Measurements from ENCODE around the gene RALY.

Gene RALY

GRCh38 chr20:34104059-34104458, 110.3 kb downstream of the RALY start:
- DNase-seq (ENCODE audit: extremely low spot score): no peak
- ChIA-PET POLR2A (interaction anchor here (0.8 to 2.7 kb wide), 2 partner anchors 8 to 21 kb away, joined by 3 to 21 read pairs; partner anchors contain the start of gene EIF2S2), CTCF (no interaction called here)
- TF ChIP-seq L3MBTL2 (conservative IDR thresholded peaks at IDR 0.05): no peak
- no peak for TF ChIP-seq ZNF384 (IDR thresholded peaks at IDR 0.05)
- no peak for TF ChIP-seq CTBP1 (IDR thresholded peaks at IDR 0.05; ENCODE audit: borderline replicate concordance)

- CTCF ChIA-PET: no interaction called here
- DNase-seq (ENCODE audit: extremely low spot score): no peak
- POLR2A ChIA-PET: no interaction called here
- TF ChIP-seq PKNOX1 (IDR thresholded peaks at IDR 0.05) (no peak), FOXA1 (IDR thresholded peaks at IDR 0.05) (no peak)
Measured at GRCh38 chr20:34105978-34106675, 112.4 kb downstream of the RALY start.

GRCh38 chr20:34108616-34109174, 115.0 kb downstream of the RALY start:
- DNase-seq (ENCODE audit: extremely low spot score): no peak
- ChIA-PET POLR2A (interaction anchor here (1.3 to 1.5 kb wide), 2 partner anchors 8 to 14 kb away, joined by 4 to 6 read pairs; no protein-coding TSS in a partner anchor), CTCF (interaction anchor here (0.7 kb wide), 1 partner anchor 172 kb away, joined by 6 read pairs; no protein-coding TSS in a partner anchor)
- TF ChIP-seq NFRKB (IDR thresholded peaks at IDR 0.05): no peak
- TF ChIP-seq ZNF384 (IDR thresholded peaks at IDR 0.05): no peak
- no peak for TF ChIP-seq BHLHE40 (IDR thresholded peaks at IDR 0.05; ENCODE audit: borderline replicate concordance)
- TF ChIP-seq LEF1 (IDR thresholded peaks at IDR 0.05; ENCODE audit: borderline replicate concordance): no peak
- TF ChIP-seq SUZ12 (IDR thresholded peaks at IDR 0.05): no peak
- TF ChIP-seq ELF4 (IDR thresholded peaks at IDR 0.05): no peak
- no peak for TF ChIP-seq FOXA1 (IDR thresholded peaks at IDR 0.05)
- TF ChIP-seq FOXM1 (IDR thresholded peaks at IDR 0.05; ENCODE audit: borderline replicate concordance): no peak
- TF ChIP-seq SP1 (IDR thresholded peaks at IDR 0.05): no peak
- TF ChIP-seq L3MBTL2 (conservative IDR thresholded peaks at IDR 0.05): no peak

GRCh38 chr20:34109442-34109841, 115.7 kb downstream of the RALY start:
- POLR2A ChIA-PET: interaction anchor here (1.5 kb wide), 1 partner anchor 9 kb away, joined by 6 read pairs; no protein-coding TSS in a partner anchor
- TF ChIP-seq CTBP1 (IDR thresholded peaks at IDR 0.05; ENCODE audit: borderline replicate concordance): no peak
- TF ChIP-seq L3MBTL2 (conservative IDR thresholded peaks at IDR 0.05): no peak
- DNase-seq (ENCODE audit: extremely low spot score): no peak
- CTCF ChIA-PET: interaction anchor here (0.7 kb wide), 1 partner anchor 173 kb away, joined by 6 read pairs; no protein-coding TSS in a partner anchor

- DNase-seq (ENCODE audit: extremely low spot score): no peak
- CTCF ChIA-PET: no interaction called here
- POLR2A ChIA-PET: interaction anchor here (1.5 kb wide), 1 partner anchor 10 kb away, joined by 6 read pairs; no protein-coding TSS in a partner anchor
- no peak for TF ChIP-seq FOXM1 (IDR thresholded peaks at IDR 0.05; ENCODE audit: borderline replicate concordance)
- TF ChIP-seq SP1 (IDR thresholded peaks at IDR 0.05): no peak
- no peak for TF ChIP-seq ZNF384 (IDR thresholded peaks at IDR 0.05)
- TF ChIP-seq FOXA1 (IDR thresholded peaks at IDR 0.05): no peak
- TF ChIP-seq PKNOX1 (IDR thresholded peaks at IDR 0.05): no peak
- no peak for TF ChIP-seq TARDBP (IDR thresholded peaks at IDR 0.05)
- no peak for TF ChIP-seq NFRKB (IDR thresholded peaks at IDR 0.05)
- no peak for TF ChIP-seq CTBP1 (IDR thresholded peaks at IDR 0.05; ENCODE audit: borderline replicate concordance)
- no peak for TF ChIP-seq ARNT (IDR thresholded peaks at IDR 0.05)
- no peak for TF ChIP-seq ELF4 (IDR thresholded peaks at IDR 0.05)
- TF ChIP-seq BHLHE40 (IDR thresholded peaks at IDR 0.05; ENCODE audit: borderline replicate concordance): no peak
- no peak for TF ChIP-seq FOXK2 (IDR thresholded peaks at IDR 0.05)
- no peak for TF ChIP-seq LEF1 (IDR thresholded peaks at IDR 0.05; ENCODE audit: borderline replicate concordance)
- TF ChIP-seq SUZ12 (IDR thresholded peaks at IDR 0.05): no peak
- no peak for TF ChIP-seq HDGF (IDR thresholded peaks at IDR 0.05; ENCODE audit: borderline replicate concordance)
- TF ChIP-seq L3MBTL2 (conservative IDR thresholded peaks at IDR 0.05): no peak
Measured at GRCh38 chr20:34110025-34110744, 116.5 kb downstream of the RALY start.

- no peak for TF ChIP-seq ARNT (IDR thresholded peaks at IDR 0.05)
- TF ChIP-seq SP1 (IDR thresholded peaks at IDR 0.05): no peak
- TF ChIP-seq SUZ12 (IDR thresholded peaks at IDR 0.05): no peak
- no peak for TF ChIP-seq PKNOX1 (IDR thresholded peaks at IDR 0.05)
- no peak for TF ChIP-seq FOXK2 (IDR thresholded peaks at IDR 0.05)
- no peak for TF ChIP-seq ELF4 (IDR thresholded peaks at IDR 0.05)
- no peak for TF ChIP-seq L3MBTL2 (conservative IDR thresholded peaks at IDR 0.05)
- no peak for TF ChIP-seq FOXA1 (IDR thresholded peaks at IDR 0.05)
- TF ChIP-seq TARDBP (IDR thresholded peaks at IDR 0.05): no peak
- TF ChIP-seq NFRKB (IDR thresholded peaks at IDR 0.05): no peak
- TF ChIP-seq LEF1 (IDR thresholded peaks at IDR 0.05; ENCODE audit: borderline replicate concordance): no peak
- TF ChIP-seq HDGF (IDR thresholded peaks at IDR 0.05; ENCODE audit: borderline replicate concordance): no peak
- no peak for TF ChIP-seq CTBP1 (IDR thresholded peaks at IDR 0.05; ENCODE audit: borderline replicate concordance)
- TF ChIP-seq ZNF384 (IDR thresholded peaks at IDR 0.05): no peak
- no peak for TF ChIP-seq BHLHE40 (IDR thresholded peaks at IDR 0.05; ENCODE audit: borderline replicate concordance)
- no peak for TF ChIP-seq FOXM1 (IDR thresholded peaks at IDR 0.05; ENCODE audit: borderline replicate concordance)
- CTCF ChIA-PET: no interaction called here
- DNase-seq (ENCODE audit: extremely low spot score): no peak
- POLR2A ChIA-PET: interaction anchor here (1.7 to 2.6 kb wide), 5 partner anchors 8 to 33 kb away, joined by 6 to 27 read pairs (median 18); no protein-coding TSS in a partner anchor
Measured at GRCh38 chr20:34110745-34111641, 117.3 kb downstream of the RALY start.
